HS-27A (cell line): ENCODE measurements around the gene FAM171A1.
"Not testable (repeated sequence)": the region's sequence is repeated elsewhere in the genome, so short reads cannot be mapped to it uniquely, and the experiment has no call there.

Experiments used
- DNase-seq: peaks from one replicate; pipeline ENCODE4 v3.0.0-alpha.2; 2012; ENCODE audit warnings: low read depth, missing footprints

FAM171A1 gene

DNA sequence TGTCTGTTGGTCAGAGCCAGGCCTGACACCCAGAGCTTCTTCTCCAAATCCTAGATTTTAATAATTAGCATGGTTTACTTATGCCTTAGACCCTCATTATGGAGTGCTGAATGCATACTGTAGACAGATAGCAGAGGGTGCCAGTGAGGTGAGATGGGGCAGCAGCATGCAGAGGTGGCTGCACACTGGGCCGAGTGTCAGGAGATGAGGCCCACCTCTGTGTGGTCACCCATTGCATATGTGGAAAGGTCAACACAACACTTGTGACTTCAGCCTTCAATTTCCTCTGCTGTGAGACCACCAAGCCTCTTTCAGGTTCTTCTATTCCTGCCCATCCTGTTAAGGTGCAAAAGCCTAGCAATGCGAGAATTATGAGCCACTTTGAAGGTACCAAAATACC lies 162.9 kb downstream of the FAM171A1 start:
- DNase-seq = no peak

GRCh38 chr10:15207410-15207809 lies 163.7 kb downstream of the FAM171A1 start:
- not testable (repeated sequence) for DNase-seq

DNA sequence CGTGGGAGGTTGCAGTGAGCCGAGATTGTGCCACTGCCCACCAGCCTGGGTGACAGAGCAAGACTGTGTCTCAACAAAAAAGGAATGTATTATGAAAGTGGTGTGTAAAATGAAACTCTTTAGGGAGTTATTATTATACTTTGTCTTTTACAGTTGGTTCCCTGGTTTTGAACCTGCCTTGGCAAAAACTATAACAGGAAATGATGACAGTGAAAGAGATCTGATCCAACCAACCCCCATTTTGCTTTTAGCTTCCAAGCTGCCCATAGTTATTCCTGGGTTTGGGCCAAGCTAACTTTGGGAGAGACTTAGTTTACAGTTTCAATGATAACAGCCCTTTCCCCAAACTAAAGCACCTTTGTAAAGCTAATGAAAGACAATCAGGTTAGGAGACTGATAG lies 168.4 kb downstream of the FAM171A1 start:
- no peak for DNase-seq

GRCh38 chr10:15202301-15202621 lies 168.8 kb downstream of the FAM171A1 start:
- DNase-seq = not testable (repeated sequence)

- no peak for DNase-seq
Measured at GRCh38 chr10:15201589-15202300, 169.3 kb downstream of the FAM171A1 start.

- peak; percentile 77 for DNase-seq
Measured at GRCh38 chr10:15200626-15201025, 170.5 kb downstream of the FAM171A1 start.

DNA sequence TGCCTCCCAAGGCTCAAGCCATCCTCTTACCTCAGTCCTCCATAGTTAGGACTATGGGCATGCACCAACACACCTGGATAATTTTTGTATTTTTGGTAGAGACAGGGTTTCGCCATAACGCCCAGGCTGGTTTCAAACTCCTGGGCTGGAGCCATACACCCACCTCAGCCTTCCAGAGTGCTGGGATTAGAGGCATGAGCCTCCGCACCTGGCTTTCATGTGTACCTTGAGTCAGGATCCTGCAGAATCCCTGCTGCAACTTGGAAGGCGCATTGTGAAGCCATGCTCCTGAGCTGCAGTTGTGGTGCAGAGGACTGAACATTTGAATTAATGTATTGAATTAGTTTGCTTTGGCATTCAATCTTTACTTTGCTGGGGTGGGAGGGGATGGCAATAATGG lies 173.2 kb downstream of the FAM171A1 start:
- DNase-seq = no peak

GRCh38 chr10:15197276-15197675 lies 173.8 kb downstream of the FAM171A1 start:
- DNase-seq = no peak

GRCh38 chr10:15196021-15196834 lies 174.9 kb downstream of the FAM171A1 start:
- DNase-seq = no peak

DNA sequence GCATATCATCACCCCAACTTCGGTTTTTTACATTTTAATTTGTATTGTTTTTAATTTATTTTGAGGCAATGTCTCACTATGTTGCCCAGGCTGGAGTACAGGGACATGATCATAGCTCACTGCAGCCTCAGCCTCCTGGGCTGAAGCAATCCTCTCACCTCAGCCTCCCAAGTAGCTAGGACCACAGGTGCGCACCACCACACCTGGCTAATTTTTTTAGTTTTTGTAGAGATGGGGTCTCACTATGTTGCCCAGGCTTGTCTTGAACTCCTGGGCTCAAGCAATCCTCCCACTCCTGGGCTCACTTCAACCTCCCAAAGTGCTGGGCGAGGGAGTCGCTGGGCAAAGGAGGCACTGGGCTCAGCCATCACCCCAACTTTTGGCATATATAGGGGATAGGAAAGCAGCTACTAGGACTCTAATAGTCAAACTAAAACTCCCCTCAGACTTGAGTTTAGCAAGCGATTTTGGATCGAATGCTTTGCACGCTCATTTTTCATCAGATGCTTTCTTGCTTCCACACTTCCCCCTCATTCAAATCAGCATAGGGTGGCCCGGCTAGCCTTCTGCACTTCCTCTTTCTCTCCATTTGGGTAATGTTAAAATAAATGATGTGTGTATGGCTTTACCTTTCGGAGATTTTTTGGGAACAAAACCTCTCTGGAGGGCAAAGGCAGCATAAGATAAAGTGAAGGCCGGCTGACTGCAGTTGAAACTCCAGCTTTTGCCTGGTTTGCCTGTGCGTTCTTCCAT lies 181.8 kb downstream of the FAM171A1 start:
- no peak for DNase-seq

DNA sequence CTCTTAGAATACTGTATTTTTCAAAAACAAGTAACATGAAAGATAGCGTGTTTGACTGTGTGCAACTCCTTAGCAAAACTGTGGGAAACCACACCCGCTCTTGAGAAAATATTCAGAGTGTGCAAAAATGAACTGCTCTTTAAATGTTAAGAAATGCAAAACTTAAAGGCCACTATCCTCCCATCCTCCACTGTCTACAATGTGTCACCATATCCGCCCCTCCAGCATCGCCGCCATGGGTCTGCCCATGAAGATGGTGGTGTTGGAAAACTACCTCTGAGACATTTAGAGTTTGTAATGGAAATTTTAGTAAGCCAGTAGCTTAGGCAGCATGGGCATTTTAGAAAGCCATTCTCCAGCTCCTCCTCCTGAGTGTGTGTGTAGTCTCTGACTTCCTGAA lies 182.5 kb downstream of the FAM171A1 start:
- DNase-seq = no peak

- no peak for DNase-seq
Measured at GRCh38 chr10:15183689-15184481, 187.2 kb downstream of the FAM171A1 start.

DNA sequence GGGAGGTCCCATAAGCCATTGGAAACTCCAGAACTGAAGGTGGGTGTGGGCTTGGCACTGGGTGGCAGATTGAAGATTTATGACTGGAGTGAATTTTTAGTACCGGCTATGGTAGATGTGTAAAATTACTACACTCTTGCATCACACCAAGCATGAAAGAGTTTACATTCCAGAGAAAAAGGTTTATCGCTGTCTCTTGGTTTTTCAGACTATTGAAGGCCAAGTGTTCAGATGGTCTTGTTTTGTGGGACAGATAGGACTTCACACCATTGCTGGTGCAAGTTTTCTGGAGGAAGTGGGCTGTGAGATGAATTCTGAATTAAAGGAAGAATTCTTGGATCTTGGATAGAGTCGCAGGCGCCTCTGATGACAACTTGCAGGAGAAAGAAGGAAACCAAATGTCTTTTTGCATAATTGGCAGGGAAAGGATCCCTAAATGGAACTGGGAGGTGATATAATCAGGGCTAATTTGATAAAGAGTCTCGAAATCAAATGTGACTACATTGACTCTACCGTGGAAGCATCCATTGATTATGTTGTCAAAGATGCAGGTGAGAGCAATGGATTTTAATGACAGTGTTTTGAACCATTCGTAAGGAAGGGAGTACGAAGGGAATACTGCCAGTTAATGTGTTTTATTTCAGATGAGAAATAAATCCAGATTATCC lies 188.4 kb downstream of the FAM171A1 start:
- no peak for DNase-seq

- no peak for DNase-seq
Measured at GRCh38 chr10:15181576-15182156, 189.4 kb downstream of the FAM171A1 start.

DNA sequence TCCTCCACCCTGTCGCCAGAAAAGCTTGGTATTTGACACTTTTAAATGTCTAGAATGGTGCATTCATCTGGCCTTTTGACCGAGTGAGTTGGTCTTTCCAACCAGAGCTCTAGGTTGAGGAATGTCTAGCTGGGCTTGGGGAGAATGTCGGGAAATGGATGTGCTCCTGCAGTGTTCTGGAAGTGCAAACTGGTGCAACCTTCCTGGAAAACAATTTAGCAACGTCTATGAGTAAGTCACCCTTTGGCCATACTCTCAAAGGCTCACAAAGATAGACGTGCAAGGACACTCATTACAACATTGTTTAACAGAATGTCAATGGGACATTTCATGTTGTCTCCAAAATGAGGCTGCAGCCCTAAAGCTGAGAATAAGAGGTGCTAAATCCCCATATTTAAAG lies 190.4 kb downstream of the FAM171A1 start:
- DNase-seq = no peak

DNA sequence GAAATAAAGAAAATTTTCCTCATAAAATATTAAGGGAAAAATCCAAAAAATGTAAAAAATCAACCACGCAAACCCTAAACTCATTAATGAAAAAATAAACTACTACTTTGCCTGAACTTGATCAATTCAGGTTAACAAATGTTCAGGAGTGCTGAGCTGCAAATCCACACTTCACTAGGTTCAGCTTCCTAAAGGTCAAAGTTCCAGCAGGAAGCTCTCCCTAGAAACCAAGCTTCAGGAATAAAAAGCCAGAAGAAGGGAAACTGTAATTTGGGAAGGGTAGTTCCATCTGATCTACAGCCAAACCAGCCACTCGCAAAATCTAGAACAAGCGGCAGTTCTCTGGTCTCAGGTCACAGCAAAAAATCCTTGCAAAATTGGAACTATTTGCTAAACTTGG lies 194.8 kb downstream of the FAM171A1 start:
- DNase-seq = no peak

GRCh38 chr10:15175587-15175986 lies 195.5 kb downstream of the FAM171A1 start:
- DNase-seq = no peak

GRCh38 chr10:15172306-15172840 lies 198.7 kb downstream of the FAM171A1 start:
- no peak for DNase-seq

DNA sequence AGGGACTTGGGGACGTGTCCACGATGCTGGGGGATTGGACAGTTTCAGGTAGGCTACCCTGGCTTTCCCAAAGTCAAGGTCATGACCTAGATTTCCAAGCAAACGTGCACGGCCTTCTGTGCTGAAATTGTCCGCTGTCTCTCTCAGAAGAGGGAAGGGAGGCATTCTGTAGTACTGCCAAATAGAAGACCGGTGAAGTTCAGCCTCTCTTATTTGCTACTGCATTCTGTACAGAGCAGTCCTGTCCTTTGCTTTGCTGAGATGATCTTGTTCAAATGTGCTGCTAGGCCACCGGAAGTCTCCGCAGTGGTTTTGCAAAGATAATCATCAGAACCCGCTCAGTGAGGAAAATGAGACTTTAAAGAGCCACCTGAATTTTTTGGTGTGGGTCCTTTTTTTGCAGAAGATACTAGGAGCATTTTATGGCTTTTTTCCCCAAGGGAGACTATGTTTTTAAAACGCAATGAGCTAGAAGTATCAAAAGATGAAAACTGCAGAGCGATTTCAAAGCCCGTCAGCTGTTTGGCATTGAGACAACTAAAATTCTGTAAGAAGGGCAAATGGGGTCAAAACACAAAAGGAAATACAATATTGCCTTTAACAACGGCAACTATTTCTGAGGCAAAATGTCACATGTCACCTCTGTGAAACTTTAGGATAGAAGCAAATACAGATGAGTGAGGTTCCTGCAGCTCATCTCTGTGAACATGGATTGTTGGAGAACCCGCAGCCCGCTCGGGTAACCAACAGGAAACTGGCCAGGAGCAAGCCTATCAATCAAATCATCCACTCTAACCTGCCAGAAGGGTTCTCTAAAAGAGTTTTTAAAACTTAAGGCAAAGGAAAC lies 201.3 kb downstream of the FAM171A1 start:
- DNase-seq = no peak
